ENCODE measurements around the gene CFD.

The CFD gene

GRCh38 chr19:902446-903226 lies 43.2 kb downstream of the CFD start:
- no peak for DNase-seq (ENCODE audit: extremely low read depth, low read depth)
- TF ChIP-seq CTCF (IDR thresholded peaks at IDR 0.05; ENCODE audit: low read depth, low read length) = no peak

GRCh38 chr19:903266-903797 lies 43.9 kb downstream of the CFD start:
- no peak for DNase-seq (ENCODE audit: extremely low read depth, low read depth)
- TF ChIP-seq CTCF (IDR thresholded peaks at IDR 0.05; ENCODE audit: low read depth, low read length) = no peak

GRCh38 chr19:904545-904944 lies 45.1 kb downstream of the CFD start:
- no peak for TF ChIP-seq CTCF (IDR thresholded peaks at IDR 0.05; ENCODE audit: low read depth, low read length)
- no peak for DNase-seq (ENCODE audit: extremely low read depth, low read depth)

- no peak for DNase-seq (ENCODE audit: extremely low read depth, low read depth)
Observed at GRCh38 chr19:906480-906879, 47.0 kb downstream of the CFD start.

GRCh38 chr19:907183-907853 lies 47.9 kb downstream of the CFD start:
- no peak for TF ChIP-seq CTCF (IDR thresholded peaks at IDR 0.05; ENCODE audit: low read depth, low read length)
- DNase-seq (ENCODE audit: extremely low read depth, low read depth) = no peak

More at GRCh38 chr19:906480-906879, 47.0 kb downstream of the CFD start:
- TF ChIP-seq CTCF (IDR thresholded peaks at IDR 0.05; ENCODE audit: low read depth, low read length) = no peak

- no peak for DNase-seq (ENCODE audit: extremely low read depth, low read depth)
Observed at GRCh38 chr19:911197-912033, 52.0 kb downstream of the CFD start.

More at GRCh38 chr19:911197-912033, 52.0 kb downstream of the CFD start:
- TF ChIP-seq CTCF (IDR thresholded peaks at IDR 0.05; ENCODE audit: low read depth, low read length) = no peak

Data from AG09319 (cell line).